AG04450 (cell line): ENCODE measurements around the gene TSEN54. TPM values are rescaled to one million over a fixed set of nuclear protein-coding genes. Genes with fewer than 3 reads are reported as not detected.

Experiments used
- CTCF ChIA-PET: fragments of 300-600, 350-600 bp; formaldehyde crosslinking; extraction: SDS; loops from one replicate; lab custom pipeline; 2022; ENCODE audit warnings: antibody characterized with exemption, inconsistent platforms; lab: Charles Lee
- POLR2A ChIA-PET: fragments of 350-600 bp; formaldehyde crosslinking; extraction: SDS; loops from one replicate; lab custom pipeline; 2021; ENCODE audit warnings: antibody characterized with exemption, inconsistent platforms; lab: Yijun Ruan, JAX
- DNase-seq: peaks from one replicate; pipeline ENCODE4 v3.0.0-alpha.2; 2011; ENCODE audit warnings: low read depth, low spot score
- H3K27ac ChIP-seq: one replicate; pipeline ENCODE4 v1.5.1; 2012; ENCODE audit warnings: low read depth, low read length, control low read depth
- H3K27me3 ChIP-seq: one replicate; pipeline ENCODE4 v1.6.0; 2012; ENCODE audit warnings: low read length; ENCODE audit not compliant: control insufficient read depth, insufficient read depth
- H3K4me3 ChIP-seq: 2 replicates; pipeline ENCODE4 v1.5.1; 2011; ENCODE audit warnings: mild to moderate bottlenecking, low read depth, low read length, control low read depth
- H3K9me3 ChIP-seq: 2 replicates; pipeline ENCODE4 v1.5.1; 2012; ENCODE audit warnings: low read length; ENCODE audit not compliant: control insufficient read depth, insufficient read depth
- CTCF ChIP-seq: IDR thresholded peaks from 2 replicates; pipeline ENCODE4 v1.5.1; 2011; ENCODE audit warnings: low read depth, low read length, control low read depth, inconsistent platforms
- polyA plus RNA-seq: library from polyadenylated mRNA; depleted of rRNA; stranded (reverse); fragments of >200 nt; gene quantifications from 2 replicates; pipeline ENCODE4 v1.2.3, GENCODE V29; 2011

TSEN54 gene
- polyA plus RNA-seq, 1 experiment, result 8.8 TPM

- POLR2A ChIA-PET, result interaction anchor here (1.7 kb wide), 1 partner anchor 11 kb away, joined by 4 read pairs; no protein-coding TSS in a partner anchor
These were observed 25.9 kb downstream of the TSEN54 start for GRCh38 chr17:75542229-75542628.

GRCh38 chr17:75542728-75543336 lies 26.5 kb downstream of the TSEN54 start:
- peaks cover 37% of the 10 kb centered on the region for H3K27me3 ChIP-seq
- ChIA-PET POLR2A (interaction anchor here (1.7 kb wide), 1 partner anchor 10 kb away, joined by 4 read pairs; no protein-coding TSS in a partner anchor), CTCF (interaction anchor here (0.6 to 1.3 kb wide), 2 partner anchors 26 to 118 kb away, joined by 3 read pairs; partner anchors contain the start of gene TSEN54)
- H3K9me3 ChIP-seq, result no peaks in the 10 kb centered on the region
- H3K27ac ChIP-seq, result no peak overlapping the region
- H3K4me3 ChIP-seq, result no peak overlapping the region
- no peak for TF ChIP-seq CTCF
- no peak for DNase-seq

More at GRCh38 chr17:75542229-75542628, 25.9 kb downstream of the TSEN54 start:
- Histone ChIP-seq H3K9me3 (no peaks in the 10 kb centered on the region), H3K4me3 (no peak overlapping the region), H3K27ac (no peak overlapping the region), H3K27me3 (peaks cover 38% of the 10 kb centered on the region)
- no peak for DNase-seq
- TF ChIP-seq CTCF, result no peak
- CTCF ChIA-PET, result interaction anchor here (0.6 to 1.3 kb wide), 2 partner anchors 26 to 117 kb away, joined by 3 read pairs; partner anchors contain the start of gene TSEN54

GRCh38 chr17:75544250-75544649 lies 27.9 kb downstream of the TSEN54 start:
- Histone ChIP-seq H3K4me3 (no peak overlapping the region), H3K27ac (no peak overlapping the region), H3K9me3 (no peaks in the 10 kb centered on the region), H3K27me3 (peaks cover 31% of the 10 kb centered on the region)
- CTCF ChIA-PET, result no interaction called here
- DNase-seq, result no peak
- POLR2A ChIA-PET, result no interaction called here
- no peak for TF ChIP-seq CTCF

- H3K27me3 ChIP-seq, result peaks cover 23% of the 10 kb centered on the region
- no peak overlapping the region for H3K27ac ChIP-seq
- no peaks in the 10 kb centered on the region for H3K9me3 ChIP-seq
- H3K4me3 ChIP-seq, result no peak overlapping the region
- ChIA-PET POLR2A (no interaction called here), CTCF (no interaction called here)
- no peak for TF ChIP-seq CTCF
- no peak for DNase-seq
These were observed 29.9 kb downstream of the TSEN54 start for GRCh38 chr17:75546181-75546580.

GRCh38 chr17:75547091-75547490 lies 30.8 kb downstream of the TSEN54 start:
- no peak overlapping the region for H3K4me3 ChIP-seq
- CTCF ChIA-PET, result no interaction called here
- no peak for TF ChIP-seq CTCF

More at GRCh38 chr17:75547091-75547490, 30.8 kb downstream of the TSEN54 start:
- Histone ChIP-seq H3K9me3 (no peaks in the 10 kb centered on the region), H3K27ac (no peak overlapping the region), H3K27me3 (peaks cover 23% of the 10 kb centered on the region)
- POLR2A ChIA-PET, result no interaction called here
- no peak for DNase-seq
